Activated CD4-positive, alpha-beta T cell treated with anti-CD3 and anti-CD28 coated beads for 48 hours (primary cell): Measurements from ENCODE around the gene PADI4.
"Not testable (repeated sequence)": the region's sequence is repeated elsewhere in the genome, so short reads cannot be mapped to it uniquely, and the experiment has no call there.

Experiments used
- DNase-seq: peaks from one replicate; pipeline ENCODE4 v3.0.0-alpha.2; 2020

The PADI4 gene

GRCh38 chr1:17316704-17317103, 8.7 kb downstream of the PADI4 start:
- no peak for DNase-seq

DNA sequence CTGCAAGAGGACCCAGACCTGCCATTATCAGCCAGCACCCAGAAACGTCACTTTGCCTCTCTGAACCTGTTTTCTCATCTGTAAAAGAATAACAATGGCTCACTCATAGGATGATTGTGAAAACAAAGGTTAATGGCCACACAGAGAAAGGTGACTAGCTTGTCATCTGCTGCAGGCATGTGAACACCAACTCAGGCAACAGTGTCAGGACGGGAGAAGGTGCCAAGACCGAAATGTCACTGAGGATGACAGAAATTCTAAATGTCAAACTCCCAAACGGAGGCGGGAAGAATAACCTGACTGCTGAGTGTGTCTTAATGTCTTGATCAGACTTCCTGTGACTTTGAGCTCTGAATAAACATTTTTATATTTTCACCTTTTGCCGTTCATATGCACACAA, 10.3 kb downstream of the PADI4 start:
- no peak for DNase-seq

- no peak for DNase-seq
These were observed 11.8 kb downstream of the PADI4 start for GRCh38 chr1:17319561-17320350.

GRCh38 chr1:17321857-17322390, 13.9 kb downstream of the PADI4 start:
- not testable (repeated sequence) for DNase-seq

- DNase-seq: no peak
These were observed 20.9 kb downstream of the PADI4 start for GRCh38 chr1:17328855-17329254.

GRCh38 chr1:17329610-17330009, 21.6 kb downstream of the PADI4 start:
- DNase-seq: no peak

- no peak for DNase-seq
These were observed 22.9 kb downstream of the PADI4 start for GRCh38 chr1:17330856-17331255.

DNA sequence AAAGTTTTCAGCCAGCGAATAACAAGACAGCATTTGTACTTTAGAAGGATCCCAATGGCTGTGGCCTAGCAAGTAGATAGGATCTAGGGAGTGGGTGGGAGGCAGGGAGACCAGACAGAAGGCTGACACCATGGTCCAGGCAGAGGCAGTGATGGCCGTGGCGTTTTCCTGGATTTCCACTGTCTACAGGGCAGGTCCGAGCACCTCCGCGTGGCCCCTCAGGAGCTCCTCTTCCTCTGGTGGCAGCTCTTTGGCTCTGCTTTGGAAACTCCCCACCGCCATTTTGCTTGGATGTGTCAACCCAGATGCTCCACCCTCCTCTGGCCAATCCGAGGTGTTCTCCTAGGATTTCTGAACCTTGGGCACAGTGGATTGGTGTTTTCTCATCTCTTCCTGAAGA, 25.1 kb downstream of the PADI4 start:
- DNase-seq: no peak

- peak; percentile 85 for DNase-seq
These were observed 28.1 kb downstream of the PADI4 start for GRCh38 chr1:17335821-17336710.

DNA sequence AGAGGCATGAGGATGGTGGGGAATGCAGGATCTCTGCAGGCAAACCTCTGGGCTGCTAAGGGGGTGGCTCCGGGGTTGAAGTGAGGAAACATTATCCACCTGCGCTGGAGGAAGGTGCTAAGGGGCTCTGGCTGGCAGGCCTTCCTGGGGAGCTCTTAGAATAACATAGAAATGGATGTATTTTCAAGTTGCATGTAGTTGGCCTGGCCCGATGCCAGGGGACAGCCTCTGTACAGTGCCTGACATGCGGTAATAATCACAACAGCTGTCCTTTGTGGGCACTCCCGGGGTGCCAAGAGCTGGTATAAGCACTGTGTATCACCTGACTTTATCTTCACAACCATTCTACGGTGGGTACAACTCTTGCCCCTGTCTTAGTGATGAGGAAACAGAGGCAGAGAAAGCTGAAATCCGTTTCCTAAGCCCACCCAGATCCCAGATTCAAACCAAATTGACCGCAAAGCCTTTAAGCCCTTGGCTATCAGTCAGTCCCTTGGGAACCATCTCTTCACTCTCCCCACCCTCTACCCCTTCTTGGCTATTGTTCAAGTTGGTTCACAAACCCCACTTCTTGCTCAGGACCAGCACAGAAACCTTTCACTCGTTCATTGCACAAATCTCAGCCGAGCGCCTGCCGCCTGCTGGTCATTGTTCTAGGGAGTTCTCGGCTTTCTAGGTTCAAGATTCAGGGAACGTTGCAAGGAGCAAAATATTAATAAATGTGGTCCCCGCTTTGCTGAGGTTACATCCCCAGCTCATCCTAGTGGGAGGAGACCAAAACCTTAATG, 30.9 kb downstream of the PADI4 start:
- no peak for DNase-seq

DNA sequence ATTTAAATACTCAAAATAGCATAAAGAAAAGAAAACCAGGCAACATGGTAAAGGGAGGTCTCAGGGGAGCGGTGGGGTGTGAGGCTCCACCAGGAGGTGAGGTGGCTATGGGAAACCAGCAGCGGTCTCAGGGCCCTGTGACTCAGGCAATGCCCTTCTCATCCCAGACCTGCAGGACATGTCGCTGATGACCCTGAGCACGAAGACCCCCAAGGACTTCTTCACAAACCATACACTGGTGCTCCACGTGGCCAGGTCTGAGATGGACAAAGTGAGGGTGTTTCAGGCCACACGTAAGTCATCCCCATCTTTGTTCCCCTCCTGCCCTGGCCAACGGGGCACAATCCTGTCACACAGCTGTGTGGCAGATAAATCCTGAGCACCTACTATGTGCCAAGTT, 31.5 kb downstream of the PADI4 start:
- DNase-seq: no peak

DNA sequence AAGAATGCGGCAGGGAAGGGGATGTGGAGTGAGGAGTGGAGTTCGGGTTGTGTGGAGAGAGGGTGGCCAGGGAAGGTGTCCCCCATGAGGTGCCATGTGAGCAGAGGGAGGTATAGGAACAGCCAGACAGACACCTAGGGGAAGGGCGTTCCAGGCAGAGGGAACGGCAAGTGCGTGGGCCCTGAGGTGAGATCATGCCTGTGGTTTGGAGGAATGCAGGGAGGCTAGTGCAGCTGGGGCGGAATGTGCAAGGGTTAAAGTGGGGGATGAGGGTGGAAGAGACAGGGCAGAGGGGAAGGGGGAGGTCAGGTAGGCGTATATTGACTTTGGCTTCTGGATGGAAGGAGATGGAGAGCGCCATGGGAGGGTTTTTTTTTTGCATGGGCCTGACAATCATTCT, 32.4 kb downstream of the PADI4 start:
- DNase-seq: no peak

DNA sequence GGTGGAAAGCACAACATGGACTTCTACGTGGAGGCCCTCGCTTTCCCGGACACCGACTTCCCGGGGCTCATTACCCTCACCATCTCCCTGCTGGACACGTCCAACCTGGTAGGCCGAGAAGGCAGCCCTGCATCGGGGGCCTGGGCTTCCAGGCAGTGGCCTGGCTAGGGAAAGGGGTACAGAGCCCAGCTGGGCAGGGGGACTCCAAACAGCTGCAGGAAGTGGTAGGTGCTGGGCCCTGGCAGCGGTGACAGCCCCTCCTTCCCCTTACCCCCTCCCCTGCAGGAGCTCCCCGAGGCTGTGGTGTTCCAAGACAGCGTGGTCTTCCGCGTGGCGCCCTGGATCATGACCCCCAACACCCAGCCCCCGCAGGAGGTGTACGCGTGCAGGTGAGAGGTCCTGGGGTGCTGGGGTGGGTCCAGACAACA, 34.0 kb downstream of the PADI4 start:
- no peak for DNase-seq

GRCh38 chr1:17345506-17345905, 37.5 kb downstream of the PADI4 start:
- not testable (repeated sequence) for DNase-seq

GRCh38 chr1:17346046-17346789, 38.2 kb downstream of the PADI4 start:
- no peak for DNase-seq

- no peak for DNase-seq
These were observed 40.0 kb downstream of the PADI4 start for GRCh38 chr1:17347769-17348592.

DNA sequence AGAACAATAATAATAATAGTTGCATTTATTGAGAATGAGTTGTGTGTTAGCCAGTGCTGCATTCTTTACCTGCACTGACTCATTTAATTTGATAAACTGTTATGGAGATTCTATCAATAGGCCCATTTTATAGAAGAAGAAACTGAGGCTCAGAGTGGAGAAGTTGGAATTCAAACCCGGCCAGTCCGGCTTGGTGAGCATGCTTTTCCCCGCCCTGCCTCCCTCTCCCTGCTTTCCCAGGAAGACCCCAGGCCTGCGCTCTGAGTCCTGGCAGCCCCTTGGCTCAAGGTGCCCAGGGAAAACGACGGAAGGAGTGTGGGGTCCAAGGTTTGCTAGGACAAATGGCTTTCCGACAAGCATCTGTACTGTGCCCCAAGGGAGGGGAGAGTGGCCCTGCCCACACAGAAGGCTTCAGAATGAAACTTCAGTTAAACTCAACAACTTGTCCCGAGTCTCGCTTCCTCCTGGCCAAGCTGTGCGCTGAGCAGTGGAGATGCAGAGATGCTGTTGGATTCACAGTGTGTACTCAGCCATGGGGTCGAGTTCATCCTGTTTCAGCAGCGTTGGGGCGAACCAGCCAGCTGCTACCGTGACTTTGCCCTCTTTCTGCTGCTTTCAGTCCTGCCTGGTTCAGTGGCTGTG, 40.7 kb downstream of the PADI4 start:
- DNase-seq: no peak

GRCh38 chr1:17350083-17350482, 42.1 kb downstream of the PADI4 start:
- no peak for DNase-seq

DNA sequence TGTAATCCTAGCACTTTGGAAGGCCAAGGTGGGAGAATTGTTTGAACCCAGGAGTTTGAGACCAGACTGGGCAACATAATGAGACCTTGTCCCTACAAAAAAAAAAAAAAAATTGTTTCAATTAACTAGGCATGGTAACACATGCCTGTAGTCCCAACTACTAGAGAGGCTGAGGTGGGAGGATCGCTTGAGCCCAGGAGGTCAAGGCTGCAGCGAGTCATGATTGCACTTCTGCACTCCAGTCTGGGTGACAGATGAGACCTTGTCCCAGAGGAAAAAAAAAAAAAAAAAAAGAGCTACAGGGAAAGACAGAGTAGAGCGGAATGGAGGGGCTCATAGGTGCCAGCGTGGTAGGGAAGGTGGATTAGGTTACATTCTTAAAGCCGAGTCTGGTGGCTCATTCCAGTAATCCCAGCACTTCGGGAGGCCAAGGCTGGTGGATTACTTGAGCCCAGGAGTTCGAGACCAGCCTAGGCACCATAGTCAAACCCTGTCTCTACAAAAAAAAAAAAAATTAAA, 43.0 kb downstream of the PADI4 start:
- no peak for DNase-seq

GRCh38 chr1:17351598-17352324, 43.8 kb downstream of the PADI4 start:
- no peak for DNase-seq
